GM12892 (cell line): Measurements from ENCODE around the gene CDIP1.

ENCODE experiments used
- DNase-seq: peaks from one replicate; pipeline ENCODE4 v3.0.0; 2011; ENCODE audit not compliant: insufficient read length
- FAIRE-seq: peaks from 2 replicates; lab custom pipeline; 2011; peaks lifted over from hg19 to GRCh38; lab: Jason Lieb, UNC
- POLR2A ChIP-seq: IDR thresholded peaks from 2 replicates; pipeline ENCODE4 v1.6.1; 2011; ENCODE audit warnings: low read depth, low read length, control low read depth
- POLR2AphosphoS5 ChIP-seq: IDR thresholded peaks from 2 replicates; pipeline ENCODE4 v1.6.1; 2011; ENCODE audit warnings: low read depth, low read length, control low read depth
- TAF1 ChIP-seq: IDR thresholded peaks from 2 replicates; pipeline ENCODE4 v1.6.1; 2011; ENCODE audit warnings: low read depth, mild to moderate bottlenecking, control low read depth, low read length, borderline replicate concordance

Gene CDIP1

GRCh38 chr16:4510131-4510530, 28.4 kb downstream of the CDIP1 start:
- DNase-seq (no peak), FAIRE-seq (no peak)
- TF ChIP-seq POLR2AphosphoS5 (no peak), TAF1 (no peak), POLR2A (no peak)

- FAIRE-seq: no peak
- TF ChIP-seq POLR2A (no peak), TAF1 (no peak), POLR2AphosphoS5 (no peak)
- DNase-seq: no peak
Observed at GRCh38 chr16:4509420-4509819, 29.2 kb downstream of the CDIP1 start.

GRCh38 chr16:4508806-4509205, 29.8 kb downstream of the CDIP1 start:
- no peak for FAIRE-seq
- TF ChIP-seq TAF1: no peak
- no peak for TF ChIP-seq POLR2AphosphoS5
- TF ChIP-seq POLR2A: no peak
- DNase-seq: no peak

GRCh38 chr16:4507588-4508345, 30.8 kb downstream of the CDIP1 start:
- FAIRE-seq (no peak), DNase-seq (no peak)

GRCh38 chr16:4506450-4506849, 32.1 kb downstream of the CDIP1 start:
- peak; percentile 97 for FAIRE-seq
- DNase-seq: no peak
- TF ChIP-seq POLR2A: no peak

More at GRCh38 chr16:4507588-4508345, 30.8 kb downstream of the CDIP1 start:
- TF ChIP-seq POLR2A (no peak), TAF1 (no peak), POLR2AphosphoS5 (no peak)

GRCh38 chr16:4505356-4506147, 33.0 kb downstream of the CDIP1 start:
- TF ChIP-seq POLR2AphosphoS5 (no peak), TAF1 (no peak), POLR2A (no peak)
- peak; percentile 85 for FAIRE-seq
- DNase-seq: peak; percentile 72

GRCh38 chr16:4501071-4501478, 37.5 kb downstream of the CDIP1 start:
- FAIRE-seq (no peak), DNase-seq (no peak)
- TF ChIP-seq POLR2AphosphoS5: no peak
- no peak for TF ChIP-seq POLR2A
- no peak for TF ChIP-seq TAF1

GRCh38 chr16:4500272-4500671, 38.3 kb downstream of the CDIP1 start:
- DNase-seq (no peak), FAIRE-seq (no peak)
- TF ChIP-seq POLR2A (no peak), TAF1 (no peak), POLR2AphosphoS5 (no peak)

GRCh38 chr16:4499196-4499555, 39.4 kb downstream of the CDIP1 start:
- FAIRE-seq (no peak), DNase-seq (no peak)
- no peak for TF ChIP-seq TAF1
- no peak for TF ChIP-seq POLR2A
- no peak for TF ChIP-seq POLR2AphosphoS5

- no peak for DNase-seq
- no peak for TF ChIP-seq TAF1
- no peak for TF ChIP-seq POLR2AphosphoS5
- no peak for TF ChIP-seq POLR2A
- FAIRE-seq: no peak
Observed at GRCh38 chr16:4498546-4499195, 39.9 kb downstream of the CDIP1 start.

GRCh38 chr16:4496305-4496704, 42.3 kb downstream of the CDIP1 start:
- no peak for FAIRE-seq

More at GRCh38 chr16:4496305-4496704, 42.3 kb downstream of the CDIP1 start:
- DNase-seq: no peak
- no peak for TF ChIP-seq POLR2A
- TF ChIP-seq POLR2AphosphoS5: no peak
- TF ChIP-seq TAF1: no peak
